Transverse colon (tissue), 4 donors: Measurements from ENCODE around the gene CDC42EP3.

Experiments used
- EP300 ChIP-seq: sonication (generic); formaldehyde crosslinking; IDR thresholded peaks from one replicate; pipeline ENCODE4 v1.6.1; 2017; ENCODE audit warnings: antibody characterized with exemption, low read depth
- POLR2A ChIP-seq: fragments of 450-650 bp; IDR thresholded peaks from one replicate; pipeline ENCODE4 v1.6.1; 2016; ENCODE audit warnings: antibody characterized with exemption, mild to moderate bottlenecking, moderate library complexity
- POLR2AphosphoS5 ChIP-seq, 3 donors: sonication (generic); formaldehyde crosslinking; IDR thresholded peaks; one replicate each; pipeline ENCODE4 v1.6.1; 2016; ENCODE audit warnings: antibody characterized with exemption in 3 of 3
- TF ChIP-seq, protein P1 (sequence below), 5 experiments: fragments of 200-600 bp in 3 of 5; fragments of 450-650 bp in 2 of 5; sonication (generic) in 3 of 5; IDR thresholded peaks; 1 replicate in 2 of 5; 2 replicates in 3 of 5; pipeline ENCODE4 v1.5.1; 2016 to 2017; ENCODE audit warnings: antibody characterized with exemption in 5 of 5, inconsistent platforms in 3 of 5, mild to moderate bottlenecking in 2 of 5, moderate library complexity in 1 of 5

DNA sequence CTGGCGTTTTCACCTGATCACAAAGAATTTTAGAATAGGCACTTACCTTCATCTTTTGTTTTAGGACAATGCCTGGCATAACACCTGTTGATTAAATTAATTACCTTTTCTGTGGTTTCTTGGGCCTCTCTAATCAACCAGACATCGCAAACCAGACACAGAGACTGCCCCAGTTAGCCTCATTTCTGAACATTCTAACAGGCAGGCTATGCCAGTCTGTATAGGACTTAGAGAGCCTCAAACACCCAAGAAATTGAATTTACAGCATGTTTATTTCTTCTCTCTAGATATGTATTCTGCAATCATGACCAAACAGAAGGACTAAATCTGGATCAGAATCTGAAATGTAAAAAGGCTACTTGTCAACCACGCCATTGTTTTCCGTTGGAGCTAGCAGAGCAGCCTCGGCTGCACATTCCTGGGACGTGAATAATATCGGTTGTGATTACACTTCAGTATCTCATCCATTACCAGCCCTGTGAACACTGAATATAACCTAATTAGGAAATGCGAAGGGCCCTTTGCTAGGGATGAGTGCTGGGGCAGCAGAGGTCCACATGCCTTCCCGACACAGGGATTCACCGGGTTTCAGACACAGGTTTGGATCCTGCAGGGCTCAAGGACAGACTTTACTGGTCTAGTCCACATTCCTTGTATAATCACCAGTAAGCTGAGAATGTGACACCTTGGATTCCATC, 17.5 kb upstream of the CDC42EP3 start:
- TF ChIP-seq POLR2A: no peak
- TF ChIP-seq, protein P1, sequence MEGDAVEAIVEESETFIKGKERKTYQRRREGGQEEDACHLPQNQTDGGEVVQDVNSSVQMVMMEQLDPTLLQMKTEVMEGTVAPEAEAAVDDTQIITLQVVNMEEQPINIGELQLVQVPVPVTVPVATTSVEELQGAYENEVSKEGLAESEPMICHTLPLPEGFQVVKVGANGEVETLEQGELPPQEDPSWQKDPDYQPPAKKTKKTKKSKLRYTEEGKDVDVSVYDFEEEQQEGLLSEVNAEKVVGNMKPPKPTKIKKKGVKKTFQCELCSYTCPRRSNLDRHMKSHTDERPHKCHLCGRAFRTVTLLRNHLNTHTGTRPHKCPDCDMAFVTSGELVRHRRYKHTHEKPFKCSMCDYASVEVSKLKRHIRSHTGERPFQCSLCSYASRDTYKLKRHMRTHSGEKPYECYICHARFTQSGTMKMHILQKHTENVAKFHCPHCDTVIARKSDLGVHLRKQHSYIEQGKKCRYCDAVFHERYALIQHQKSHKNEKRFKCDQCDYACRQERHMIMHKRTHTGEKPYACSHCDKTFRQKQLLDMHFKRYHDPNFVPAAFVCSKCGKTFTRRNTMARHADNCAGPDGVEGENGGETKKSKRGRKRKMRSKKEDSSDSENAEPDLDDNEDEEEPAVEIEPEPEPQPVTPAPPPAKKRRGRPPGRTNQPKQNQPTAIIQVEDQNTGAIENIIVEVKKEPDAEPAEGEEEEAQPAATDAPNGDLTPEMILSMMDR (IDR thresholded peaks at IDR 0.05): no peak
- peak; percentile 38 to 57 (median 55) for TF ChIP-seq POLR2AphosphoS5 (IDR thresholded peaks at IDR 0.05)
- TF ChIP-seq EP300: no peak
